ENCODE measurements around the gene BRD8. TPM values are rescaled to one million over a fixed set of nuclear protein-coding genes. Genes with fewer than 3 reads are reported as not detected.

Gene BRD8
- total RNA-seq, 1 donor from 2014 or later: 54.6 TPM

DNA sequence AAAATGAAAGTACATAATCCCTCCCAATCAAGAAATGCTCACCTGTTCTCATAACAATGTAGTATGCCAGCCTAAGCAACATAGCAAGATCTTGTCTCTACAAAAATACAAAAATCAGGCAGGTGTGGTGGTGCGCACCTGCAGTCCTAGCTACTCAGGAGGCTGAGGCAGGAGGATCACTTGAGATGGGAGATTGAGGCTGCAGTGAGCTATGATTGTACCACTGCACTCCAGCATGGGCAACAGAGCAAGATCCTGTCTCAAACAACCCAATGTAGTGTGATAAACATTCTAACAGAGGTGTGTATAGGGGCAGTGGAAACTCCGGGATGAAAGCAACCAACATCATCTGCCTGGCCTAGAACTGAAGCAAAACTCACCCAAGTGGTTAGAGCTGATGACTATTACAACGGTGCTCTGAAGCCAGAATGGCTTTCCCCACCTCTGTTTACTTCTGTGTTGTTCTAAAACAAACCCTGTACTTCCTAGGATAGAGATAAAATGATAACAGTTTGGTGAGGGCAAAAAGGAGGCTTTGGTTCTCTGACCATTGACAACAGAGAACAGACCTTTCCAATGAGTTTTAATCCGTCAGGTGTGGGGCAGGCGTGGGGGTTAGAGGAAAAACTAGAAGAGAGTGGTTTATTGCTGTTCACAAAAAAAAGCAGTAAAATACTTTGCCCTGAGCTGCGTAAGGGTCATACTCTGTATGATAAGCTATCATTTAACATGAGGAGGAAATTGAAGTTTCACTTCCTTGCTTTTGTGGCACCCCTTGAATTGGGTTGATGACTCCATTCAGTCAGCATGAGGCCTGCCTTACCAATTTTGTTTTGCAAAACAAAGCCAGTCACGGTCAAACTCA lies 75.7 kb downstream of the BRD8 start:
- intact Hi-C loops (cut with micrococcal nuclease): no loop called here

DNA sequence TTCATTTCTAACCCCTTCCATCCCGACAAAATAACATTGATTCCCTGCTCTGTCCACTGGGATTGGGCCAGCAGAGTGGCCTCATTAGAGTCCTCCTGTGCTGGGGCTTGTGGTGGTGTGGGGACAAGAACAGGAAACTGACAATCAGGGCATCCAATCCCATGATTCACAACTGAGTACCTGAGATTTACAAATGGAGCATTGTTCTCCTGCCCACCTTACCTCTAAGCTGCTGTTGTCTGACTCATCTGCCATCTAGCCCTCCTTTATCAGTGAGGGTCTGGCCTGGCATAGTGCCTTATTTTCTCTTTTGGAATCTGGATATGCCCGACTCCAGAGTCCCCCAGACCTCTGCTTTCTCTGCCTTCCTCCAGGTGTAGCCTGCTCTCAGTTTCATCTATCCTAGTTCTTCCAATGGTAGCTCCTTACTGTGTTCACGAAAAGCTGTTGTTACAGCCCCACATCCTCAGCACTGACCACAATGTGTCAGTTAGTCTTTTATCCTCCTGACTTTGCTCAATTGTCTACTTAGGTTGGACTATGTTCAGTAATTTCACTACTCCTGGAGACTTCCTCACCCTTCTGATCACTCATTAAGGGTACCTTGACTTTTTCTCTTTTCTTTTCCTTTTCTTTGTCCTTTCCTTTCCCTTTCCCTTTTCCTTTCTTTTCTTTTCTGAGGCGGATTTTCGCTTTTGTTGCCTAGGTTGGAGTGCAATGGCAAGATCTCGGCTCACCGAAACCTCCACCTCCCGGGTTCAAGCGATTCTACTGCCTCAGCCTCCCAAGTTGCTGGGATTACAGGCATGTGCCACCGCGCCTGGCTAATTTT lies 81.2 kb downstream of the BRD8 start:
- intact Hi-C loops (cut with micrococcal nuclease): no loop called here

DNA sequence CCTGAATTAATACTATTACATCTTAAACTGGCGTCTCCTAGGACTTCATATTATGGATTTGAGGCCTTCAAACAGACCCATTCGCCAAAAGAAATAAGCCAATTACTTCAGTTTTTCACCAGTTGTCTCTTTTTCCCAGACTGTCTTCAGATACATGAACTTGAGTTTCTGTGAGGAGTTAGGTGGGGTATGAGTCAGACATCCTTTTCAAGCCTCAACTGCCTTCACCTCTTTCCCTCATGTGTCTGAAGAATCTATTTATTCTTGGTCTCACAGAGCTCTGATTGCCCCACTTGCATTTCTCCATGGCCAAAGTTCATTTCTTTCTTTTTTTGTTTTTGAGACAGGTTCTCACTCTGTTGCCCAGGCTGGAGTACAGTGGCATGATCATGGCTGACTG lies 82.1 kb downstream of the BRD8 start:
- intact Hi-C loops (cut with micrococcal nuclease): no loop called here

DNA sequence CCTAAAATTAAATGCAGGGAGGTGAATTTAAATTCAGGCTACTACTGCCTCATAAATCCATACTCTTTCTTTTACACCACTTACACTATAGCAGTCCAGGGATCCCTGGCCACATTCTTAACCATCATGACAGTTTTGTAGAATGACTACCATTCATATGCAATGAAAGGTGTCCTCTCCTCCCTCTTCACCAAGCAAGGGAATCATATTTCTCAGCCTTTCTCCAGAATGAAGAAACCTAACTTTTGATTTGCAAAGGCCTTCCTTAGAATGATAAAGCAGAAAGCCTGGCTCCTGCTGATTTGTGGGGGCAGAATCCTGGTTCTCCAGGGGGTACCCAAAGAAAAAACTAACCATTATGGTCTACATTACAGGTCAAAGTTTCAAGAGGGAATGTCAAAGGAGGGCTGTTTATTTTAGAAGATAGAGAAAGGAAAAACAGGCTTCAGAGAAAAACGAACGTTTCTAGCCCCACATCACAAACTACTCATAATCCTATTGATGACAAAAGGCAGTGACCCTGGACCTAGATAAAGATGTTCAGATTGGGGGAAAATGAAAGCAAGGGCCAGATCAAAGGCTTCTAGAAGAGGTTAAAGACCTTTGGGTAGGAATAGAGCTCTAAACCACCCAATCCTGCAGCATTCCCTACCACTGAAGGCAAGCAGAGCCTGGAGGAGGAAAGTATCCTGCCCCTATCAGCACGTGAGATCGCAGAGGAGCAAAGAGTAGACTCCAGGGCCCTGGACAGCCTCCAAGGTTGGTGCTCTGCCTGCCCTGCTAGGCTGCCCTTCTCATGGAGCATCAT lies 83.1 kb downstream of the BRD8 start:
- intact Hi-C loops (cut with micrococcal nuclease): no loop called here

DNA sequence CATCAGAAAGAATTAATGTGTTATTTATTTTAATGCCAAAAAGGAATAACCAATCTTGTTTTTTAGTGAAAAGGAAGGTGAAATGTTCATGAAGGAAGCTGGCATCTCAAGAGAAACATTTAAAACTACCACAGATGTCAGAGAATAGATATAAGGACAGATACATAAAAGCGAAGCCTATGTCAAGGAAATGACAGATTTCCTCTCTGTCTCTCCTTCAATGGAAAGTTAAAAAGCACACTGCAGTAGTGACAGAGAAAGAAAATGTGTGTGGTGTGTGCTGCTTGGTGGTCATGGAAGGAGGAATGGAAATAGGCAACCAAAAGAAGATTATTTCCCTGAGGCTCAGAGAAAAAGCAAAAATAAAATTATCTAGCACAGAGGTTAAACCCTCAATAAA lies 85.4 kb downstream of the BRD8 start:
- intact Hi-C loops (cut with micrococcal nuclease): no loop called here

- intact Hi-C loops (cut with micrococcal nuclease): no loop called here
These were observed 86.1 kb downstream of the BRD8 start for GRCh38 chr5:138092301-138092700.

DNA sequence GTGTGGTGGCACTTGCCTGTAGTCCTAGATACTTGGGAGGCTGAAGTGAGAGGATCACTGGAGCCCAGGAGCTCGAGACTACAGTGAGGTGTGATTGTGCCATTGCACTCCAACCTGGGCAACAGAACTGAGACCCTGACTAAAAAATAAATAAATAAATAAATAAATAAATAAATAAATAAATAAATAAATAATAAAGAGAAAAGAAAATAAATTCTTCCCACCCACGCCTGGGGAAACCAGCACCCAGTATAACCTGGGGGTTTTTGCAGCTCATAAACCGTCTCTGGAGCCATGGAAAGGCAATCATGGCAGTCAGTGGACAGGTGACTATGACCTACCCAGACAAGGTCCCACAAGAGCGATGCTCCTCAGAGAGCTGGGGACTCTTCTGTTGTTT lies 86.7 kb downstream of the BRD8 start:
- intact Hi-C loops (cut with micrococcal nuclease): no loop called here

Other genes with a start within 250 kb of the BRD8 start
- 37.5 and 38.5 TPM in 2 replicates for gene FAM13B, start 145.6 kb downstream of the BRD8 start, total RNA-seq
- not detected in 2 replicates for gene WNT8A, start 94.6 kb downstream of the BRD8 start, total RNA-seq
- gene NME5, start 39.2 kb downstream of the BRD8 start, total RNA-seq: not detected in 2 replicates
- 40.2 and 42.9 TPM in 2 replicates for gene KIF20A, start 482 bp upstream of the BRD8 start, total RNA-seq
- gene CDC23, start 34.7 kb upstream of the BRD8 start, total RNA-seq: 36.3 and 37.4 TPM in 2 replicates
- gene GFRA3, start 96.0 kb upstream of the BRD8 start, total RNA-seq: not detected in 2 replicates
- 10.5 and 12.6 TPM in 2 replicates for gene CDC25C, start 153.2 kb upstream of the BRD8 start, total RNA-seq
- gene FAM53C, start 159.6 kb upstream of the BRD8 start, total RNA-seq: 21.7 and 22.1 TPM in 2 replicates
- gene KDM3B, start 174.1 kb upstream of the BRD8 start, total RNA-seq: 60.6 and 61.3 TPM in 2 replicates